Activated CD8-positive, alpha-beta memory T cell treated with anti-CD3 and anti-CD28 coated beads, Interleukin-2, amount 50 U/mL, for 24 hours (primary cell): ENCODE data around the gene TK2.
"Not testable (repeated sequence)": the region's sequence is repeated elsewhere in the genome, so short reads cannot be mapped to it uniquely, and the experiment has no call there.

Source experiments
- DNase-seq: peaks from one replicate; pipeline ENCODE4 v3.0.0-alpha.2; 2020; ENCODE audit errors: extremely low read depth

Gene TK2

GRCh38 chr16:66507731-66508239 is 42.1 kb downstream of the TK2 start:
- DNase-seq, result no peak

- DNase-seq, result no peak
Observed at GRCh38 chr16:66503612-66504011, 46.3 kb downstream of the TK2 start.

- DNase-seq, result no peak
Observed at GRCh38 chr16:66503030-66503429, 46.9 kb downstream of the TK2 start.

- no peak for DNase-seq
Observed at GRCh38 chr16:66502020-66502913, 47.7 kb downstream of the TK2 start.

- DNase-seq, result not testable (repeated sequence)
Observed at GRCh38 chr16:66501563-66501962, 48.4 kb downstream of the TK2 start.

- DNase-seq, result not testable (repeated sequence)
Observed at GRCh38 chr16:66497921-66498320, 52.0 kb downstream of the TK2 start.

- not testable (repeated sequence) for DNase-seq
Observed at GRCh38 chr16:66496226-66496625, 53.7 kb downstream of the TK2 start.

- no peak for DNase-seq
Observed at GRCh38 chr16:66495440-66495839, 54.5 kb downstream of the TK2 start.

- DNase-seq, result no peak
Observed at GRCh38 chr16:66494916-66495315, 55.0 kb downstream of the TK2 start.

- no peak for DNase-seq
Observed at GRCh38 chr16:66493490-66494401, 56.2 kb downstream of the TK2 start.

- no peak for DNase-seq
Observed at GRCh38 chr16:66491716-66492064, 58.2 kb downstream of the TK2 start.

GRCh38 chr16:66490774-66491715 is 58.9 kb downstream of the TK2 start:
- DNase-seq, result no peak

GRCh38 chr16:66489818-66490217 is 60.1 kb downstream of the TK2 start:
- DNase-seq, result no peak

- no peak for DNase-seq
Observed at GRCh38 chr16:66489385-66489784, 60.5 kb downstream of the TK2 start.

- no peak for DNase-seq
Observed at GRCh38 chr16:66488505-66488904, 61.4 kb downstream of the TK2 start.

GRCh38 chr16:66487580-66488275 is 62.2 kb downstream of the TK2 start:
- DNase-seq, result no peak

GRCh38 chr16:66486773-66487579 is 62.9 kb downstream of the TK2 start:
- DNase-seq, result no peak

- DNase-seq, result no peak
Observed at GRCh38 chr16:66486199-66486772, 63.6 kb downstream of the TK2 start.

GRCh38 chr16:66485376-66485775 is 64.5 kb downstream of the TK2 start:
- DNase-seq, result no peak
